RWPE1 (cell line): Measurements from ENCODE around the gene HID1.
A peak's percentile ranks its signal among the peaks of the same experiment; 100 is the strongest.

ENCODE experiments used
- CTCF ChIA-PET: fragments of 350-600 bp; sonication (Branson Sonifier 250); formaldehyde crosslinking; extraction: SDS; loops from one replicate; lab custom pipeline; 2021; lab: Yijun Ruan, JAX
- POLR2A ChIA-PET: fragments of 400-600 bp; formaldehyde crosslinking; extraction: SDS; loops from one replicate; lab custom pipeline; 2020; ENCODE audit warnings: antibody characterized with exemption; ENCODE audit not compliant: low non-redundant PET; lab: Yijun Ruan, JAX
- DNase-seq: peaks from one replicate; pipeline ENCODE4 v3.0.0; 2012; ENCODE audit warnings: low spot score
- H3K27ac ChIP-seq: fragments of 450-650 bp; 2 replicates; pipeline ENCODE4 v1.5.1; 2017
- TF ChIP-seq, protein P1 (sequence below): fragments of 450-650 bp; conservative IDR thresholded peaks from 2 replicates; pipeline ENCODE4 v1.5.1; 2017; ENCODE audit warnings: low read depth, mild to moderate bottlenecking

Gene HID1, protein sequence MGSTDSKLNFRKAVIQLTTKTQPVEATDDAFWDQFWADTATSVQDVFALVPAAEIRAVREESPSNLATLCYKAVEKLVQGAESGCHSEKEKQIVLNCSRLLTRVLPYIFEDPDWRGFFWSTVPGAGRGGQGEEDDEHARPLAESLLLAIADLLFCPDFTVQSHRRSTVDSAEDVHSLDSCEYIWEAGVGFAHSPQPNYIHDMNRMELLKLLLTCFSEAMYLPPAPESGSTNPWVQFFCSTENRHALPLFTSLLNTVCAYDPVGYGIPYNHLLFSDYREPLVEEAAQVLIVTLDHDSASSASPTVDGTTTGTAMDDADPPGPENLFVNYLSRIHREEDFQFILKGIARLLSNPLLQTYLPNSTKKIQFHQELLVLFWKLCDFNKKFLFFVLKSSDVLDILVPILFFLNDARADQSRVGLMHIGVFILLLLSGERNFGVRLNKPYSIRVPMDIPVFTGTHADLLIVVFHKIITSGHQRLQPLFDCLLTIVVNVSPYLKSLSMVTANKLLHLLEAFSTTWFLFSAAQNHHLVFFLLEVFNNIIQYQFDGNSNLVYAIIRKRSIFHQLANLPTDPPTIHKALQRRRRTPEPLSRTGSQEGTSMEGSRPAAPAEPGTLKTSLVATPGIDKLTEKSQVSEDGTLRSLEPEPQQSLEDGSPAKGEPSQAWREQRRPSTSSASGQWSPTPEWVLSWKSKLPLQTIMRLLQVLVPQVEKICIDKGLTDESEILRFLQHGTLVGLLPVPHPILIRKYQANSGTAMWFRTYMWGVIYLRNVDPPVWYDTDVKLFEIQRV

GRCh38 chr17:74972107-74972972 is at the start of gene HID1:
Gene HID1 (minus strand): TSS chr17:74972759. CDS start chr17:74972656, 103 bp downstream.
- POLR2A ChIA-PET: interaction anchor here (0.6 kb wide), 1 partner anchor 17 kb away, joined by 3 read pairs; no protein-coding TSS in a partner anchor

DNA sequence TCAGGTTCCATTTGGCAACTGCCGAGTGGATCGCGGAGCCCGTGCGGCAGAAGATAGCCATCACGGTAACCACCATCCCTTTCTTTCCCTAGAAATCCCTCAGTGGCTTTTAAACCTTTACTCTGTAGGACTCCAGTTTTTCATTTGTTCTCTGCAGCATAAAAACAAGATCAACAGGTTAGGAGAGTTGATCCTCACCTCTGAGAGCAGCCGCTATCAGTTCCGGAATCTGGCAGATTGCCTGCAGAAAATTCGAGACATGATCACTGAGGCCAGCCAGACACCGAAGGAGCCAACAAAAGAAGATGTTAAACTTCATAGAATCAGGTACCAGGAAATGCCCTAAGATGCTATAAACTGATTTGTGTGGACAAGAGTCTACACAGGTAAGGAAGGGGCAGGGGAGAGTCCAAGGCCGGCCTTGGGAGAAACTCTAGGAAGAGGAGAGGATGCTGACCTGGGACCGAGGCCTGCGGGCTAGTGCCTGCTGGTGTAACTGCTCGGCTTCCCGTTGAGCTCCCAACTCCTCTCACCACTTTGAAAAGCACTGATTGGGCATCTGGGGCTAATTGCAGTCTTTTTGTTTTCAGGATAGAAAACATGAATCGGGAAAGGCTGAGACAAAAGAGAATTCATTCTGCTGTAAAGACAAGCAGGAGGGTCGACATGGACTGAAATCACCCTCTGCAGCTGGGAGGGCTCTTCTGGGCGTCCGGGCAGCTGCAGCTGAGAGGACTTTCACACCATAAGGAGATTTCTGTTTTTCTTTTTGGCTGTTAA is 48.0 kb upstream of the HID1 start:
- no peak for DNase-seq
- ChIA-PET CTCF (no interaction called here), POLR2A (no interaction called here)
- TF ChIP-seq, protein P1, sequence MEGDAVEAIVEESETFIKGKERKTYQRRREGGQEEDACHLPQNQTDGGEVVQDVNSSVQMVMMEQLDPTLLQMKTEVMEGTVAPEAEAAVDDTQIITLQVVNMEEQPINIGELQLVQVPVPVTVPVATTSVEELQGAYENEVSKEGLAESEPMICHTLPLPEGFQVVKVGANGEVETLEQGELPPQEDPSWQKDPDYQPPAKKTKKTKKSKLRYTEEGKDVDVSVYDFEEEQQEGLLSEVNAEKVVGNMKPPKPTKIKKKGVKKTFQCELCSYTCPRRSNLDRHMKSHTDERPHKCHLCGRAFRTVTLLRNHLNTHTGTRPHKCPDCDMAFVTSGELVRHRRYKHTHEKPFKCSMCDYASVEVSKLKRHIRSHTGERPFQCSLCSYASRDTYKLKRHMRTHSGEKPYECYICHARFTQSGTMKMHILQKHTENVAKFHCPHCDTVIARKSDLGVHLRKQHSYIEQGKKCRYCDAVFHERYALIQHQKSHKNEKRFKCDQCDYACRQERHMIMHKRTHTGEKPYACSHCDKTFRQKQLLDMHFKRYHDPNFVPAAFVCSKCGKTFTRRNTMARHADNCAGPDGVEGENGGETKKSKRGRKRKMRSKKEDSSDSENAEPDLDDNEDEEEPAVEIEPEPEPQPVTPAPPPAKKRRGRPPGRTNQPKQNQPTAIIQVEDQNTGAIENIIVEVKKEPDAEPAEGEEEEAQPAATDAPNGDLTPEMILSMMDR: no peak
- H3K27ac ChIP-seq: peak overlapping the region; percentile 7; the same call in 1 of the 2 replicates

More at GRCh38 chr17:74972107-74972972, at the start of gene HID1:
- CTCF ChIA-PET: interaction anchor here (2.1 kb wide), 1 partner anchor 11 kb away, joined by 19 read pairs; no protein-coding TSS in a partner anchor
- peak; percentile 69 for DNase-seq
- TF ChIP-seq, protein P1: no peak
- H3K27ac ChIP-seq: no peak within 1 kb of the TSS

DNA sequence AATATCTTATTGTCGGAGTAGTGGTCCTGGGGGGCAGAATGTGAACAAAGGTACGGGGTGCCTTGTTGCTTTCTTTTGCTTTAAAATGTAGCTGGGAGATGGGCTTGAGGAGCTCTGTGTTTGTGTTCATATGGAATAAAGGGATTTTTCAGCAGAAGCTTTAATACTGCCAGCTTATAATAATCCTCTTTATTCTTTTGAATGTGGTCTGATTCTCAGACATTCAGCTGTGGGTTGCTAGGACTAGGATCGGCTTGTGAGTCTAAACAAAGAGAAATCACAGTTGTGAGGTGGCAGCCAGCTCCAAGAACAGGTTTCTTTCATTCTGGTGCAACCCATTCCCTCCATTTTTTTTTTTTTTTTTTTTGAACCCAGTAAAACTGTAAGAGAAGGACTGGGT is 47.2 kb upstream of the HID1 start:
- CTCF ChIA-PET: interaction anchor here (0.7 kb wide), 1 partner anchor 30 kb away, joined by 3 read pairs; no protein-coding TSS in a partner anchor
- H3K27ac ChIP-seq: no peak overlapping the region
- TF ChIP-seq, protein P1: no peak
- DNase-seq: no peak
- POLR2A ChIA-PET: interaction anchor here (0.7 kb wide), 1 partner anchor 28 kb away, joined by 3 read pairs; the partner anchor contains the start of gene KCTD2

DNA sequence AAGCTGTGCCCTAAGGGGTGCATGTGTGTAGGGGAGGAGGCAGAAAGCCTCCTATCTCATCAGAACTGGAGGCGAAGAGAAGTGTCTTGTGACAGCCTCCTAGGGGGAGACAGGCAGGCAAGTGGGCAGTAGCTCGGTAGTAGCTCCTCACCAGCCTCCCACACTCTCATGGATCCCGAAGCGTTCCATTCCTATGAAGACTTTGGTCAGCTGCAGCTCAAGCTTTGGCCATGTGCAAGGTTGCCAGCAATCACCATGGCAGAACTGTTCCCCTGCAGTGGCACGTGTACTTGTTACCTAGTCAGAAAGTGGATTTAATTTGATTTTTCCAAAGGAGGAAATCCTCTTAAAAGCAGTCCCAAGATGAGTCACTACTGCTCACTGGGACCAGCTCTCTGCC is 46.6 kb upstream of the HID1 start:
- 0 out of 2 replicates have a peak overlapping the region, but pooled peaks have one; percentile 9 for H3K27ac ChIP-seq
- no peak for DNase-seq
- POLR2A ChIA-PET: interaction anchor here (0.7 kb wide), 1 partner anchor 28 kb away, joined by 3 read pairs; the partner anchor contains the start of gene KCTD2
- CTCF ChIA-PET: interaction anchor here (0.9 kb wide), 1 partner anchor 57 kb away, joined by 4 read pairs; no protein-coding TSS in a partner anchor
- TF ChIP-seq, protein P1: no peak

DNA sequence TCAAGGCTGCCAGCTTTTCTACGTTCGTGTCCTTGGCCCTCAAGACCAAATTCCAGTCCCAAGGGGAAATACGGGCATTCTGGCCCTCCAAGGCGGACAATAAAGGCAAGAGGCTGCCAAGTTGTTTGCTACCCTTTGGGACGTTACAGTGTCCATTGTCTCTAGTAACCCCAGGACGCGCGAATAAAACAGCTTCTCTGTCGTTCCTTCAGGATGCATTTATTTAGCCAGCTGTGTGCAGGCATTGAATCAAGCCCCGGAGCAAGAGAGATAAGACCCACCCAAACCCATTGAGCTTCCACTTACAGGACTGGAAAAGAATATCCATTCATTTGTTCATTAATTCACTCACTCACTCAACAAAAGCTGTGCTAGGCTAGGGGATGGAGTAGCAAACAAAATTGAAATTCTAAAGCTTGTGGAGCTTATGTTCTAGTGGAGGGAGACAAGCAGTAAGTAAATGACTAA is 40.6 kb upstream of the HID1 start:
- no peak for DNase-seq
- TF ChIP-seq, protein P1: no peak
- peak overlapping the region; percentile 92 for H3K27ac ChIP-seq
- ChIA-PET POLR2A (interaction anchor here (0.6 to 1.1 kb wide), 2 partner anchors 51 to 190 kb away, joined by 3 to 7 read pairs; no protein-coding TSS in a partner anchor), CTCF (interaction anchor here (1.0 to 3.6 kb wide), 4 partner anchors 29 to 90 kb away, joined by 3 to 35 read pairs (median 8); partner anchors contain the start of genes OTOP2 and USH1G)
